HG02840 (cell line): ENCODE results near the gene REC114.
"Not testable (repeated sequence)": the region's sequence is repeated elsewhere in the genome, so short reads cannot be mapped to it uniquely, and the experiment has no call there.

Source experiments
- ATAC-seq: cut with Tn5 transposase; IDR thresholded peaks from one replicate; pipeline ENCODE4 v1.9.1; 2021; ENCODE audit warnings: mild to moderate bottlenecking, moderate library complexity, moderate number of reproducible peaks; ENCODE audit not compliant: unreplicated experiment, low FRiP score

Gene REC114

DNA sequence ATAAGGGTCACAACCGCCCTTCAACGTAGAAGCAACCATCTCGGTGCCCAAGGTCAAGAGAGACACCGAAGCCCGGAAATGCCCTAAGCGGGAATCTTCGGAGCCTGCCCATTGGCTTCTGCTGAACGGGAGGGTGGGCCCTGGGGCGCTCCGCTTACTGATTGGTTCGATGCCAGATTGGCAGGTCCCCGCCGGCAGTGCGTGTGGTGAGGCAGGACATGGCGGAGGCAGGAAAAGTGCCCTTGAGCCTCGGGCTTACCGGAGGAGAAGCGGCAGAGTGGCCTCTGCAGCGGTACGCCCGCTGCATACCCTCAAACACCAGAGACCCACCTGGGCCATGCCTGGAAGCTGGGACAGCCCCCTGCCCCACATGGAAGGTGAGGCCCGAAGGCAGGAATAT is at the start of gene REC114:
REC114 (plus strand) TSS at position 197 of the 400 bp plus-strand sequence; CDS start at position 219, 22 bp downstream.
- no peak for ATAC-seq

- ATAC-seq = no peak
These were observed 49.6 kb upstream of the REC114 start for GRCh38 chr15:73393336-73393735.

DNA sequence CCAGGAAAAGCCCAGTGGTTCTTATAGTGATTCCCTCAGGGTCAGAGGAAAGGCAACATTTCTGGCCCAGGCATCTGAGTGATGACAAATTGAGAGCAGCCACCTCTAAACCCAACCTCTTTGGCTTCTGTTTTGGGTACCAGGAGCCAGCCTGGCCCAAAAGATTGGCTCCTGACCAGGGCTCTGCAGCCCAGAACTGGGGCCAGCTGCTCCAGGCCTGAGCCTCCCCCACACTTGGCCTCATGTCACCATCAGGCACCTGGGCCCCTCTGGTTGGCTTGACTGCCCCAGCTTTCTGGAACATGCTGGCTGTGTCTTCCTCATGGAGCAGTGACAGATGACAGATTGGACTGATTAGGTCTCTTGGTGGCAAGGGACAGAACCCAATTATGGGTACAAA is 48.2 kb upstream of the REC114 start:
- no peak for ATAC-seq

DNA sequence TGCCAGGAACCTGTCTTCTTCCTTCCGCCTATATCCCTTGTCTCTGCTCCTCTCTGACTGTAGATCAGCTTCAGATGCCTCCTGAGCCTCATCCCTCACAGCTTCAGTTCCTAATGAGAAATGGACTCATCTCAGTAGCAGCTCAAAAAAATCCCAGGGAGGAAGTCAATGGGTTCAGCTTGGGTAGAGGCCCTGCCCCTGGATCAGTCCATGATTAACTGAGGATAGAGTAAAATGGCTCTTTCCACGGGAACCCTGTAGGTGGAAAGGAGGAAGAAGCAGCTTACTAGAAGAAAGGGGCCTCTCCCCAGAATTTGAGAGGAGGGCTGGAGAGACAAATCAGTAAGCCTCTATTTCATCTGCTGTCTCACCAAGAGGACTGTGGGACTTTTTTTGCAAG is 47.3 kb upstream of the REC114 start:
- ATAC-seq = no peak

GRCh38 chr15:73397461-73397860 is 45.5 kb upstream of the REC114 start:
- no peak for ATAC-seq

GRCh38 chr15:73398861-73399260 is 44.1 kb upstream of the REC114 start:
- ATAC-seq = no peak

- not testable (repeated sequence) for ATAC-seq
These were observed 42.7 kb upstream of the REC114 start for GRCh38 chr15:73400222-73400621.

- no peak for ATAC-seq
These were observed 39.8 kb upstream of the REC114 start for GRCh38 chr15:73403171-73403570.

GRCh38 chr15:73414876-73415275 is 28.1 kb upstream of the REC114 start:
- ATAC-seq = no peak

DNA sequence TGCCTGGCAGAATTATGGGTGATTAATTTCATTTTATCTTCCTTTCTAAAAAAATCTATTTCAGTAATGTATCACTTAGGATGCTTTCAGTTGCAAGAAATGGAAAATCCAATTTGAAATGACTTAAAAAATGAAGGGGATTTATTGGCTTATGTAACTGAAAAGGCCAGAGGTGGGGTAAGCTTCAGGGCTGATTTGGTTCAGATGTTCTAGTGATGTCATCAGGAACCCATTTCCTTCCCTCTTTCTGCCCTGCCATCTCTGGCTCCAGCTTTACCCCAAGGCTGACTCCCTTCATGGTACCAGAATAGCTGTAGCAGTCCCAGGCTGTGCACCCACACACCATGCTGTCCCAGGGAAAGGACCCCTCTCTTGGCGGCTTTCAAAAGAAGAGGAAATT is 18.5 kb upstream of the REC114 start:
- no peak for ATAC-seq

GRCh38 chr15:73425510-73425909 is 17.5 kb upstream of the REC114 start:
- ATAC-seq = no peak

GRCh38 chr15:73426323-73426994 is 16.5 kb upstream of the REC114 start:
- ATAC-seq = no peak

DNA sequence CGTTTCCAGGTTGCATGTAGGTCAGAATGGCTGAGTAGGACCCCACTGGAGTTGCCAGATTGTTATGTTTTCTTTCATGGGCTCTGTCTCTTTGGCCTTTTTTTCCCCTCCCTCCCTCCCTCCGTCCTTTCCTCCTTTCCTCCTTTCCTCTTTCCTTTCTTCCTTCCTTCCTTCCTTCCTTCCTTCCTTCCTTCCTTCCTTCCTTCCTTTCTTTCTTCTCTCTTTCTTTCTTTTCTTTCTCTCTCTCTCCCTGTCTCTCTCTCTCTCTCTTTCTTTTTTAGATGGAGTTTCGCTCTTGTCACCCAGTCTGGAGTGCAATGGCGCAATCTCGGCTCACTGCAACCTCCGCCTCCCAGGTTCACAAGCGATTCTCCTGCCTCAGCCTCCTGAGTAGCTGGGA is 11.6 kb upstream of the REC114 start:
- ATAC-seq = not testable (repeated sequence)

DNA sequence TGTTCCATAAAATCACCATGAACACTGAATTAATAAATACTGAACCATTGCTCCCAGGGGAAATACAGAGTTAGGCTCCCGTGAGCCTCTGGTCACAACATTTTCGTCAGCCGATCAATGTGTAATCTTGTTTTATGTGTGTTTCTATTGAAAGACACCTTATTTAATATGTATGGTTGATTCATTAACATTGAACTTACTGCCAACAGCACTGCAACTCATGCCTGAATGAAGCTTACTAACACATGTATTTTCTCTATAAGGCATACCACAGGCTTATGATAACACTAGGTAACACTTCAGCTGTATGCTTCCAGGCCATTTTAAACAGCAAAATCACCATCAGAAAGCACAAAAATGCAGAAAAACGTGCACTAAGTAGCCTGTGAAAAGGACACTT is 9.1 kb upstream of the REC114 start:
- no peak for ATAC-seq

- ATAC-seq = no peak
These were observed 6.4 kb upstream of the REC114 start for GRCh38 chr15:73436613-73437012.

DNA sequence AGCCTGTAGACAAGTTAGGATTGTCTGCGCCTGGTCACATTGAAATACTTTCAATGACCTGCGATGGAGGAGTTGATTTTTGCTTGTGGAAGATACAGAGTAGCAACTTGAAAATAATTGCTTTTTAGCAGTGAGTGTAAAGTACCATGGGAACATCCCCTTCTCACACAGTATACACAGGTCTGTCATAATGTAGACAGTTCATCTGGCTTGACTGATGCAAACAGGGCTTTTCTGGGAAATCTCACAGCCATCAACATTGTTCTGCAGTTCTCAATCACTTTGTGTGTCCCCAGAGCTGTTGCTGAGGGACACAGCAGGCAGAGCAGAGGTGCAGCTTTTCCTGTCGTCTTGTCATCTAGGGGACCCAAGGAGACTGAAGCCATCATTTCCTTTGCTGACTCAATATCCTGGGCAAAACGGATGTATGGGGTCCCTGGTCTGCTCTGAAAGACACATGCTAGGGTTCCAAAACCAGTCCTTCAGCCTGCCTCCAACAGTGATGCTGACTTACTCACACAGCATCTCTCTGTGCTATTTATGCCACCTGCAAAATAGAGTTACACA is 5.3 kb upstream of the REC114 start:
- ATAC-seq = no peak

GRCh38 chr15:73438651-73439050 is 4.3 kb upstream of the REC114 start:
- no peak for ATAC-seq

DNA sequence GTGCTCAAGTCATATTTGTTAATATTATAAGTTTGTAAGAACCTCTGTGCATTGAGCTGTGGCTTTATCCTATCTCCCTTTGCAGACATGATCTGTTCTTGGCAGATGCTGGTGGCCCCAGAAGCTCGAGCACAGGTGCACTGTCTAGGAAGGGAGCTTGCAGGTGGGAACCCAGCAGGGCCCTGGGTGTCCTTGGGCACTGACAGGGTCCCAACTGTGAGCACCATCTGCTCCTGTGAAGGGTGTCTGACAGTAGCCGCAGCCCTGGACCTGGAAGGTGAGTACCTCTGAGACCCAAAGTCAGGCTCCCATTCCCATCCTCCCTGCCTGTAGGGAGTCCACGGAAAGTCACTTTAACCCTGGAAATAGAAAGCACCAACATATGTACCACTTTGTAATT is 2.4 kb upstream of the REC114 start:
- no peak for ATAC-seq

DNA sequence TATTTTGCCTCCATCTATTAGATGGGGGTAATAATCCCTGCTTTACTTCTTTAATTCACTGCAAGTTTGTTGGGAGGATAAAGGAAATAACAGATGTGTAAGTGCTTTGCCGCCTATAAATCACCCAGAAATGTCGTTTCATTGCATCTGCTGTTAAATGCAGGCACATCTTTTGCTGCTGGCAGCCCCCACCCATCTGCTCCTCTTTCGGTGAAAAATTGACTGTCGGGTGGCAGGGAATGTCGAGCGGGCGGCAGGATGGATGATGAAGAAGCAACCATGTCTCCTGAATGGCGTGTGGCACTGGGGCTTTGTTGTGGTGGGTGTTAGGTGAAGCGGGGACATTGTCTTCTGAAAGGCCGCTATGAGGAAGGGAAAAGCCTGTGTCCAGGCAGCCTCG is 543 bp upstream of the REC114 start:
- no peak for ATAC-seq

- not testable (repeated sequence) for ATAC-seq
These were observed 4.5 kb downstream of the REC114 start for GRCh38 chr15:73447471-73447870.

DNA sequence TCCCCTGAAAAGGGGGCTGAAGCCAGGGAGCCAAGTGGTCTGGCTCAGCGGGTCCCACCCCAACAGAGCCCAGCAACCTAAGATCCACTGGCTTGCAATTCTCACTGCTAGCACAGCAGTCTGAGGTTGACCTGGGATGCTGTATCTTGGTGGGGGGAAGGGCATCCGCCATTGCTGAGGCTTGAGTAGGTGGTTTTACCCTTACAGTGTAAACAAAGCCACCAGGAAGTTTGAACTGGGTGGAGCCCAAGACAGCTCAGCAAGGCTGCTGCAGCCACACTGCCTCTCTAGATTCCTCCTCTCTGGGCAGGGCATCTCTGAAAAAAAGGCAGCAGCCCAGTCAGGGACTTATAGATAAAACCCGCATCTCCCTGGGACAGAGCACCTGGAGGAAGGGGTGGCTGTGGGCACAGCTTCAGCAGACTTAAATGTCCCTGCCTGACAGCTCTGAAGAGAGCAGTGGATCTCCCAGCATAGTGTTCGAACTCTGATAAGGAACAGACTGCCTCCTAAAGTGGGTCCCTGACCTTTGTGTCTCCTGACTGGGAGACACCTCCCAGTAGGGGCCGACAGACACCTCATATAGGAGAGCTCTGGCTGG is 5.3 kb downstream of the REC114 start:
- not testable (repeated sequence) for ATAC-seq

DNA sequence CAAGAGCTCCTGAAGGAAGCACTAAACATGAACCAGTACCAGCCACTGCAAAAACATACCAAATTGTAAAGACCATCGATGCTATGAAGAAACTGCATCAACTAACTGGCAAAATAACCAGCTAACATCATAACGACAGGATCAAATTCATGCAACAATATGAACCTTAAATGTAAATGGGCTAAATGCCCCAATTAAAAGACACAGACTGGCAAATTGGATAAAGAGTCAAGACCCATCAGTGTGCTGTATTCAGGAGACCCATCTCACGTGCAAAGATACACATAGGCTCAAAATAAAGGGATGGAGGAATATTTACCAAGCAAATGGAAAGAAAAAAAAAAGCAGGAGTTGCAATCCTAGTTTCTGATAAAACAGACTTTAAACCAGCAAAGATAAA is 7.0 kb downstream of the REC114 start:
- not testable (repeated sequence) for ATAC-seq
